Measurements from ENCODE around the gene MRPS34. TPM values are rescaled to one million over a fixed set of nuclear protein-coding genes. Genes with fewer than 3 reads are reported as not detected.

Gene MRPS34
- total RNA-seq, 1 donor from 2014 or later: 141 TPM

- H3K27ac Mint-ChIP-seq (ENCODE audit: unreplicated experiment): no peak overlapping the region
- H3K27me3 Mint-ChIP-seq (ENCODE audit: low read depth): no peaks in the 10 kb centered on the region
- peaks cover 3% of the 10 kb centered on the region for H3K36me3 Mint-ChIP-seq (ENCODE audit: low read depth)
- H3K9me3 Mint-ChIP-seq: no peaks in the 10 kb centered on the region
- TF ChIP-seq CTCF (conservative IDR thresholded peaks at IDR 0.05): no peak
- H3K4me1 Mint-ChIP-seq: no peaks in the 10 kb centered on the region
- no peak overlapping the region for H3K4me3 Mint-ChIP-seq
- no peak for DNase-seq (ENCODE audit: low read depth, low spot score)
Observed at GRCh38 chr16:1762196-1762878, 10.6 kb downstream of the MRPS34 start.

- Mint-ChIP-seq H3K4me1 (no peaks in the 10 kb centered on the region), H3K9me3 (no peaks in the 10 kb centered on the region), H3K27me3 (ENCODE audit: low read depth) (no peaks in the 10 kb centered on the region), H3K4me3 (no peak overlapping the region), H3K36me3 (ENCODE audit: low read depth) (peaks cover 3% of the 10 kb centered on the region), H3K27ac (ENCODE audit: unreplicated experiment) (no peak overlapping the region)
- no peak for TF ChIP-seq CTCF (conservative IDR thresholded peaks at IDR 0.05)
- DNase-seq (ENCODE audit: low read depth, low spot score): no peak
Observed at GRCh38 chr16:1761751-1762150, 11.2 kb downstream of the MRPS34 start.

GRCh38 chr16:1760911-1761310 is 12.0 kb downstream of the MRPS34 start:
- no peak overlapping the region for H3K27ac Mint-ChIP-seq (ENCODE audit: unreplicated experiment)
- no peaks in the 10 kb centered on the region for H3K4me1 Mint-ChIP-seq
- TF ChIP-seq CTCF (conservative IDR thresholded peaks at IDR 0.05): no peak
- no peak overlapping the region for H3K4me3 Mint-ChIP-seq
- DNase-seq (ENCODE audit: low read depth, low spot score): no peak
- H3K9me3 Mint-ChIP-seq: no peaks in the 10 kb centered on the region
- no peaks in the 10 kb centered on the region for H3K27me3 Mint-ChIP-seq (ENCODE audit: low read depth)
- H3K36me3 Mint-ChIP-seq (ENCODE audit: low read depth): peaks cover 3% of the 10 kb centered on the region

GRCh38 chr16:1759511-1759910 is 13.4 kb downstream of the MRPS34 start:
- DNase-seq (ENCODE audit: low read depth, low spot score): no peak
- TF ChIP-seq CTCF (conservative IDR thresholded peaks at IDR 0.05): no peak
- no peaks in the 10 kb centered on the region for H3K9me3 Mint-ChIP-seq

GRCh38 chr16:1758923-1759322 is 14.0 kb downstream of the MRPS34 start:
- H3K27me3 Mint-ChIP-seq (ENCODE audit: low read depth): no peaks in the 10 kb centered on the region
- H3K36me3 Mint-ChIP-seq (ENCODE audit: low read depth): peaks cover 3% of the 10 kb centered on the region
- H3K4me1 Mint-ChIP-seq: no peaks in the 10 kb centered on the region
- no peak for TF ChIP-seq CTCF (conservative IDR thresholded peaks at IDR 0.05)
- no peaks in the 10 kb centered on the region for H3K9me3 Mint-ChIP-seq
- H3K27ac Mint-ChIP-seq (ENCODE audit: unreplicated experiment): no peak overlapping the region
- no peak for DNase-seq (ENCODE audit: low read depth, low spot score)
- no peak overlapping the region for H3K4me3 Mint-ChIP-seq

More at GRCh38 chr16:1759511-1759910, 13.4 kb downstream of the MRPS34 start:
- Mint-ChIP-seq H3K27ac (ENCODE audit: unreplicated experiment) (no peak overlapping the region), H3K4me1 (no peaks in the 10 kb centered on the region), H3K36me3 (ENCODE audit: low read depth) (peaks cover 3% of the 10 kb centered on the region), H3K27me3 (ENCODE audit: low read depth) (no peaks in the 10 kb centered on the region), H3K4me3 (no peak overlapping the region)

All from neural crest cell (in vitro differentiated cells).